MM.1S (cell line): ENCODE measurements around the gene ATXN10.

Experiments used
- EZH2 ChIP-seq: fragments of 300-600 bp; sonication (generic); optimal IDR thresholded peaks from 2 replicates; pipeline ENCODE3; 2017; ENCODE audit warnings: low read depth, mild to moderate bottlenecking, antibody characterized with exemption, low read length, mixed read lengths
- EZH2phosphoT487 ChIP-seq: fragments of 300-600 bp; sonication (generic); IDR thresholded peaks from 2 replicates; pipeline ENCODE4 v1.6.1; 2018; ENCODE audit warnings: antibody characterized with exemption, low read length
- TF ChIP-seq, protein P1 (sequence below): fragments of 300-600 bp; sonication (generic); IDR thresholded peaks from 2 replicates; pipeline ENCODE4 v1.5.1; 2016; ENCODE audit warnings: antibody characterized with exemption, low read length, mixed read lengths

DNA sequence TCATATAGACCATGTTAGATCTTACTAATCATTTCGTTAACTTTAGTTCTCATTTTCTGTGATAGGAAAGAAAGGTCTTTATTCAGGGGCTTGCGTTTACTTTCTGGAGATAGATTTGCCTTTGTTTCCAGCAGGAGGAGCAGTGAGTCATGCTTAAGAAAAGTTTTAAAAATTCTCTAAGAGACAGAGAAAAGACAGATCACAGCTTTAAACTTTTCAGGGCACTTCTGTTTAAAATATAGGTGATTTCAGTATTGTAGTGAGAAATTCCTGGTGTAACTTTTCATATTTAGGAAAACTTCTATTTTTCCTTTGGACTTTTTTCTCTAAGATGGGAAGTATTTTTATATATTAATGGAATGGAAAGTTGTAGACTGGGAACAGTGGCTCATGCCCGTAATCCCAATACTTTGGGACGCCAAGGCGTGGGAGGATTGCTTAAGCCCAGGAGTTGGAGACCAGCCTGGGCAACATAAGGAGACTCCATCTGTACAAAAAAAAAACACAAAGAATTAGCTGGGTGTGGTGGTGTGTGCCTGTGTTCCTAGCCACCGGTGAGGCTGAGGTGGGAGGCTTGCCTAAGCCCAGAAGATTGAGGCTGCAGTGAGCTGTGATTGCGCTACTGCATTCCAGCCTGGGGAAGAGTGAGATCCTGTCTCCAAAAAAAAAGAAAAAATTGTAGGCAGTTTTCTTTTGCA is 60.3 kb downstream of the ATXN10 start:
- TF ChIP-seq, protein P1, sequence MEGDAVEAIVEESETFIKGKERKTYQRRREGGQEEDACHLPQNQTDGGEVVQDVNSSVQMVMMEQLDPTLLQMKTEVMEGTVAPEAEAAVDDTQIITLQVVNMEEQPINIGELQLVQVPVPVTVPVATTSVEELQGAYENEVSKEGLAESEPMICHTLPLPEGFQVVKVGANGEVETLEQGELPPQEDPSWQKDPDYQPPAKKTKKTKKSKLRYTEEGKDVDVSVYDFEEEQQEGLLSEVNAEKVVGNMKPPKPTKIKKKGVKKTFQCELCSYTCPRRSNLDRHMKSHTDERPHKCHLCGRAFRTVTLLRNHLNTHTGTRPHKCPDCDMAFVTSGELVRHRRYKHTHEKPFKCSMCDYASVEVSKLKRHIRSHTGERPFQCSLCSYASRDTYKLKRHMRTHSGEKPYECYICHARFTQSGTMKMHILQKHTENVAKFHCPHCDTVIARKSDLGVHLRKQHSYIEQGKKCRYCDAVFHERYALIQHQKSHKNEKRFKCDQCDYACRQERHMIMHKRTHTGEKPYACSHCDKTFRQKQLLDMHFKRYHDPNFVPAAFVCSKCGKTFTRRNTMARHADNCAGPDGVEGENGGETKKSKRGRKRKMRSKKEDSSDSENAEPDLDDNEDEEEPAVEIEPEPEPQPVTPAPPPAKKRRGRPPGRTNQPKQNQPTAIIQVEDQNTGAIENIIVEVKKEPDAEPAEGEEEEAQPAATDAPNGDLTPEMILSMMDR = peak; percentile 18; the same call in 1 of the 2 replicates
- TF ChIP-seq EZH2 (no peak), EZH2phosphoT487 (no peak)
